GM23248 (cell line): Measurements from ENCODE around the gene SUDS3.

Experiments
- EZH2 ChIP-seq: fragments of 200-600 bp; sonication (generic); IDR thresholded peaks from 2 replicates; pipeline ENCODE4 v1.6.1; 2018; ENCODE audit warnings: antibody characterized with exemption, mild to moderate bottlenecking; ENCODE audit not compliant: insufficient read depth, poor library complexity, severe bottlenecking
- EZH2phosphoT487 ChIP-seq: fragments of 200-600 bp; sonication (generic); IDR thresholded peaks from 2 replicates; pipeline ENCODE4 v1.6.1; 2018; ENCODE audit warnings: antibody characterized with exemption, moderate library complexity, mild to moderate bottlenecking, low read depth; ENCODE audit not compliant: insufficient read depth

GRCh38 chr12:118345355-118345754 is 31.0 kb upstream of the SUDS3 start:
- TF ChIP-seq EZH2 (no peak), EZH2phosphoT487 (no peak)
